GM12878 (cell line): ENCODE results near the gene STX1B. TPM values are rescaled to one million over a fixed set of nuclear protein-coding genes. Genes with fewer than 3 reads are reported as not detected.
A peak's percentile ranks its signal among the peaks of the same experiment; 100 is the strongest.

ENCODE experiments used
- BHLHE40 ChIP-seq, 2 experiments: fragments of 450-650 bp in 1 of 2; IDR thresholded peaks; 2 replicates each; pipeline ENCODE4 v1.6.1; 2011 to 2017; ENCODE audit warnings: low read depth in 2 of 2, borderline replicate concordance in 1 of 2, improper control_type of control experiment in 1 of 2, low read length in 1 of 2, mild to moderate bottlenecking in 1 of 2
- CUX1 ChIP-seq: IDR thresholded peaks from 2 replicates; pipeline ENCODE4 v1.6.1; 2012; ENCODE audit warnings: improper control_type of control experiment, low read depth, low read length; ENCODE audit not compliant: insufficient replicate concordance
- KAT2A ChIP-seq: conservative IDR thresholded peaks from 2 replicates; pipeline ENCODE4 v1.6.1; 2011; ENCODE audit warnings: low read depth, low read length; ENCODE audit not compliant: control insufficient read depth
- LARP7 ChIP-seq: fragments of 450-650 bp; IDR thresholded peaks from 2 replicates; pipeline ENCODE4 v1.6.1; 2017; ENCODE audit warnings: mild to moderate bottlenecking
- MYB ChIP-seq: fragments of 150-350 bp; IDR thresholded peaks from 2 replicates; pipeline ENCODE4 v1.6.1; 2014; ENCODE audit warnings: mild to moderate bottlenecking, low read depth, low read length, borderline replicate concordance
- NFYB ChIP-seq: IDR thresholded peaks from 2 replicates; pipeline ENCODE4 v1.6.1; 2011; ENCODE audit warnings: low read depth, mild to moderate bottlenecking, low read length, improper control_type of control experiment, moderate library complexity; ENCODE audit not compliant: insufficient read depth
- POU2F2 ChIP-seq: IDR thresholded peaks from 3 replicates; pipeline ENCODE4 v1.6.1; 2011; ENCODE audit warnings: low read depth, mild to moderate bottlenecking, low read length, borderline replicate concordance
- RAD51 ChIP-seq: fragments of 450-650 bp; IDR thresholded peaks from 2 replicates; pipeline ENCODE4 v1.6.1; 2016; ENCODE audit warnings: moderate library complexity, mild to moderate bottlenecking, inconsistent platforms
- RBBP5 ChIP-seq: fragments of 200-600 bp; sonication (generic); conservative IDR thresholded peaks from 2 replicates; pipeline ENCODE4 v1.6.1; 2016
- RELB ChIP-seq: fragments of 450-650 bp; IDR thresholded peaks from 2 replicates; pipeline ENCODE4 v1.6.1; 2017; ENCODE audit warnings: low read depth, mild to moderate bottlenecking, moderate library complexity
- RFX5 ChIP-seq: IDR thresholded peaks from 2 replicates; pipeline ENCODE4 v1.6.1; 2011; ENCODE audit warnings: low read depth, low read length, improper control_type of control experiment
- SMC3 ChIP-seq: IDR thresholded peaks from 2 replicates; pipeline ENCODE4 v1.6.1; 2011; ENCODE audit warnings: low read length, improper control_type of control experiment, borderline replicate concordance
- TARDBP ChIP-seq: IDR thresholded peaks from 2 replicates; pipeline ENCODE4 v1.6.1; 2016; ENCODE audit warnings: borderline replicate concordance
- ZBTB4 ChIP-seq: fragments of 450-650 bp; formaldehyde crosslinking; IDR thresholded peaks from 2 replicates; pipeline ENCODE4 v1.4.0; 2022; ENCODE audit warnings: mild to moderate bottlenecking, moderate library complexity
- polyA plus RNA-seq, 11 experiments: library from polyadenylated mRNA; depleted of rRNA in 4 of 11; unstranded in 6 of 11; stranded (reverse) in 5 of 11; fragments of >200 nt; fragmentation: Nextera tagmentation in 4 of 11; fragmentation: Illumina TruSeq in 1 of 11; extraction: Ambion mirVana in 4 of 11; extraction: Trizol in 1 of 11; gene quantifications; 1 replicate in 1 of 11; 2 replicates in 10 of 11; pipeline versions ENCODE4 v1.2.1 to v1.2.3, GENCODE V29; 2011 to 2016; ENCODE audit warnings: inconsistent platforms in 2 of 11, missing spikeins in 2 of 11, low read depth in 1 of 11
- total RNA-seq, 4 experiments: library from RNA; depleted of rRNA in 3 of 4; stranded (reverse); fragments of >200 nt in 3 of 4; fragmentation: Illumina TruSeq in 1 of 4; extraction: Trizol in 1 of 4; gene quantifications; 2 replicates each; pipeline versions ENCODE4 v1.2.1 to v1.2.3, GENCODE V29; 2013 to 2021
- TF ChIP-seq, protein P1 (sequence below): fragments of 450-650 bp; IDR thresholded peaks from 2 replicates; pipeline ENCODE4 v1.6.1; 2014; ENCODE audit warnings: mild to moderate bottlenecking

Gene STX1B
- total and polyA plus RNA-seq, 10 of the 15 experiments (the other 5 are each of a cell fraction or from before 2014, with no cell fraction given), result 0.22 to 2.5 (median 1.1) TPM

DNA sequence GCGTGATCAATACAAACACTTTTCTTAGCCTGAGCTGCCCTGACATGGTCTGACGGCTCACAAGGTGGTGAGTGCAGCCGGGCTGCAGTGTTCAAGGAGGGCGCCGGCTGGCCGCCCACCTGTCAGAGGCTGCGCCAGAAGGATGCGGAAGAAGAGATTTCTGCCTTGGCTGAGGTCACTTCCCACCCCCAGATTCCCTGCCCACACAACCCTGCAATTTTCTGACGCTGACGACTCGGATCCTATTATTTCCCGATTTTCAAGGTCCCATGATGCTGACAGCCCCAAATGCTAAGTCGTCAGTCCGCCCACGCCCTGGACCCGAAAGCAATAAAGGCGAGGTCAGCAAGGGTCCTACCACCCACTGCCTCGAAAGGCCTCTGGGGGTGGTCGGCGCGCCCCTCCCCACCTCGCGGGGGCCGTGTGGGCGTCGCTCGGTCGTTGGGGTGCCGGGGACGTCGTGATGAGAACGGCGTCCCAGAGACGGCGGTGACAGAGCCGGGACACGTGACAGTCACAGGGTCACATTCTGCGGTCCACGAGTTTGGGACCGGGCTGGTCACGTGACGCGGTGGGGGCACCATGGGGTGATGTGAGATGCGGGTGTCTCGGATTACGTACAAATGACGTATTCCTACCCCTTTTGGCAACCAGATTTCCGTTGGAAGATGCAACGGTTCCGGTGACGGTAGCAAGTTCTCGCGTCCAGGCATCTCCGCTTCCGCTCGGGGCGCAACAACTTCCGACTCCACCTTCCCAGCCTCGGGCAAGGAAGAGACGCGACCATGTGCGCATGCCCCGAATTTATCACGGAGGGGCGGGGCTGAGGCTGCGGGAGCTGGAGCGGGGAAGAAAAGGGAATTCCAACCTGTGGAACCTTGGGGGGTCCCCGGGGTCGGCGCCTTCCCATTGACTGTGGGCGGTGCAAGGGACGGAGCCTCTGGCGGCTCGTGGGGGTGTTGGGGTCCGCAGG, 22.6 kb upstream of the STX1B start, which contains the start of gene STX4 (continued):
- TF ChIP-seq BHLHE40 (IDR thresholded peaks at IDR 0.05; ENCODE audit: borderline replicate concordance in 1 of 2, low read depth in 2 of 2, low read length in 1 of 2), result peak; percentile 98 to 99
- TF ChIP-seq, protein P1, sequence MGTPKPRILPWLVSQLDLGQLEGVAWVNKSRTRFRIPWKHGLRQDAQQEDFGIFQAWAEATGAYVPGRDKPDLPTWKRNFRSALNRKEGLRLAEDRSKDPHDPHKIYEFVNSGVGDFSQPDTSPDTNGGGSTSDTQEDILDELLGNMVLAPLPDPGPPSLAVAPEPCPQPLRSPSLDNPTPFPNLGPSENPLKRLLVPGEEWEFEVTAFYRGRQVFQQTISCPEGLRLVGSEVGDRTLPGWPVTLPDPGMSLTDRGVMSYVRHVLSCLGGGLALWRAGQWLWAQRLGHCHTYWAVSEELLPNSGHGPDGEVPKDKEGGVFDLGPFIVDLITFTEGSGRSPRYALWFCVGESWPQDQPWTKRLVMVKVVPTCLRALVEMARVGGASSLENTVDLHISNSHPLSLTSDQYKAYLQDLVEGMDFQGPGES, result no peak; the same call in 1 of the 2 replicates
- no peak for TF ChIP-seq SMC3
- no peak for TF ChIP-seq CUX1
- peak; percentile 75 for TF ChIP-seq RELB
- TF ChIP-seq TARDBP, result peak; percentile 64; the same call in 1 of the 2 replicates
- peak; percentile 81; the same call in 1 of the 2 replicates for TF ChIP-seq ZBTB4 (CRISPR knock-in tag)
- peak; percentile 100 for TF ChIP-seq RAD51
- peak; percentile 94 for TF ChIP-seq LARP7
- no peak for TF ChIP-seq RBBP5
- TF ChIP-seq RFX5, result 0 out of 2 replicates have a peak, but pooled peaks have one; percentile 8
- peak; percentile 54; the same call in 1 of the 2 replicates for TF ChIP-seq MYB
- no peak for TF ChIP-seq KAT2A
- no peak for TF ChIP-seq NFYB
- peak; percentile 1; the same call in 1 of the 3 replicates for TF ChIP-seq POU2F2
